Fibroblast of lung (primary cell): ENCODE measurements around the gene SIRPG. TPM values are rescaled to one million over a fixed set of nuclear protein-coding genes. Genes with fewer than 3 reads are reported as not detected.

Source experiments
- DNase-seq, 2 donors: peaks; one replicate each; pipeline versions ENCODE4 v3.0.0 to v3.0.0-alpha.2; 2010; ENCODE audit warnings: low read depth in 2 of 2
- H2AFZ ChIP-seq: 2 replicates; pipeline ENCODE4 v1.5.1; 2012; ENCODE audit warnings: low read length, control low read depth, inconsistent platforms
- H3K27ac ChIP-seq: 2 replicates; pipeline ENCODE4 v1.5.1; 2011; ENCODE audit warnings: low read length, control low read depth; ENCODE audit not compliant: insufficient read depth
- H3K27me3 ChIP-seq: 2 replicates; pipeline ENCODE4 v1.5.1; 2011; ENCODE audit warnings: mild to moderate bottlenecking, low read length; ENCODE audit not compliant: control insufficient read depth, insufficient read depth
- H3K36me3 ChIP-seq: 2 replicates; pipeline ENCODE4 v1.5.1; 2011; ENCODE audit warnings: low read length; ENCODE audit not compliant: control insufficient read depth, insufficient read depth
- H3K4me1 ChIP-seq: 2 replicates; pipeline ENCODE4 v1.5.1; 2011; ENCODE audit warnings: low read length; ENCODE audit not compliant: control insufficient read depth, insufficient read depth; ENCODE audit errors: extremely low read depth
- H3K4me2 ChIP-seq: 2 replicates; pipeline ENCODE4 v1.5.1; 2011; ENCODE audit warnings: low read length, control low read depth; ENCODE audit not compliant: insufficient read depth; ENCODE audit errors: extremely low read depth
- H3K4me3 ChIP-seq, 4 experiments: fragments of 200-600 bp in 1 of 4; sonication (generic) in 1 of 4; replicated peaks in 1 of 4; 2 replicates each; pipeline ENCODE4 v1.5.1; 2011 to 2016; ENCODE audit warnings: low read length in 4 of 4, low read depth in 3 of 4, mild to moderate bottlenecking in 3 of 4, control low read depth in 2 of 4, inconsistent platforms in 1 of 4, mixed read lengths in 1 of 4; ENCODE audit not compliant: insufficient read depth in 1 of 4; ENCODE audit errors: control extremely low read depth in 1 of 4
- H3K79me2 ChIP-seq: 2 replicates; pipeline ENCODE4 v1.5.1; 2012; ENCODE audit warnings: mild to moderate bottlenecking, low read length, inconsistent platforms; ENCODE audit not compliant: control insufficient read depth, insufficient read depth
- H3K9ac ChIP-seq: 2 replicates; pipeline ENCODE4 v1.5.1; 2011; ENCODE audit warnings: mild to moderate bottlenecking, low read length, control low read depth; ENCODE audit not compliant: insufficient read depth
- H3K9me3 ChIP-seq: 2 replicates; pipeline ENCODE4 v1.5.1; 2012; ENCODE audit warnings: low read depth, low read length; ENCODE audit not compliant: control insufficient read depth, insufficient read depth
- H4K20me1 ChIP-seq: 2 replicates; pipeline ENCODE4 v1.5.1; 2011; ENCODE audit warnings: low read length; ENCODE audit not compliant: control insufficient read depth, insufficient read depth; ENCODE audit errors: extremely low read depth
- EZH2 ChIP-seq: IDR thresholded peaks from 2 replicates; pipeline ENCODE4 v1.5.1; 2012; ENCODE audit warnings: low read length, control low read depth, mild to moderate bottlenecking; ENCODE audit errors: missing control alignments
- polyA plus RNA-seq, 2 donors: library from polyadenylated mRNA; depleted of rRNA in 1 of 2; stranded (reverse) in 1 of 2; unstranded in 1 of 2; fragments of >200 nt; gene quantifications; 2 replicates each; pipeline ENCODE4 v1.2.1, GENCODE V29; 2011 to 2012; ENCODE audit warnings: missing spikeins in 1 of 2
- total RNA-seq: library from RNA; depleted of rRNA; stranded (reverse); fragments of >200 nt; gene quantifications from 2 replicates; pipeline ENCODE4 v1.2.1, GENCODE V29; 2014
- TF ChIP-seq, protein P1 (sequence below), 2 donors: IDR thresholded peaks in 1 of 2; conservative IDR thresholded peaks in 1 of 2; 1 replicate in 1 of 2; 2 replicates in 1 of 2; pipeline ENCODE4 v1.5.1; 2011 to 2012; ENCODE audit warnings: low read length in 2 of 2, control low read depth in 1 of 2, inconsistent platforms in 1 of 2, low read depth in 1 of 2, mild to moderate bottlenecking in 1 of 2

The SIRPG gene
- total and polyA plus RNA-seq, 2 donors (not counting 1 experiment from before 2014, with no cell fraction given) = not detected

DNA sequence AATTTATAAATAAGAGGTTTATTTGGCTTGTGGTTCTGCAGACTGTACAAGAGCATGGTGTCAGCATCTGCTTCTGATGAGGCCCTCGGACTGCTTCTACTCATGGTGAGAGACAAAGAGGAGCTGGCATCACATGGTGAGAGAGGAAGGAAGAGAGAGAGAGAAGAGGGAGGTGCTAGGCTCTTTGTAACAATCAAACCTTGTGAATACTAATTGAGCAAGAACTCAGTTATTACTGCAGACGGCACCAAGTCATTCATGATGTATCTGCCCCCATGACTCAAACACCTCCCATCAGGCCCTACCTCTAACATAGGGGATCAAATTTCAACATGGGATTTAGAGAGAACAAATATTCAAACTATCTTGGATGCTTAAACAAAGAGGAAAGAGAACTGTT, 6.3 kb upstream of the SIRPG start:
- H3K9ac ChIP-seq = no peak overlapping the region
- H3K4me3 ChIP-seq = no peak overlapping the region
- no peaks in the 10 kb centered on the region for H4K20me1 ChIP-seq
- TF ChIP-seq, protein P1, sequence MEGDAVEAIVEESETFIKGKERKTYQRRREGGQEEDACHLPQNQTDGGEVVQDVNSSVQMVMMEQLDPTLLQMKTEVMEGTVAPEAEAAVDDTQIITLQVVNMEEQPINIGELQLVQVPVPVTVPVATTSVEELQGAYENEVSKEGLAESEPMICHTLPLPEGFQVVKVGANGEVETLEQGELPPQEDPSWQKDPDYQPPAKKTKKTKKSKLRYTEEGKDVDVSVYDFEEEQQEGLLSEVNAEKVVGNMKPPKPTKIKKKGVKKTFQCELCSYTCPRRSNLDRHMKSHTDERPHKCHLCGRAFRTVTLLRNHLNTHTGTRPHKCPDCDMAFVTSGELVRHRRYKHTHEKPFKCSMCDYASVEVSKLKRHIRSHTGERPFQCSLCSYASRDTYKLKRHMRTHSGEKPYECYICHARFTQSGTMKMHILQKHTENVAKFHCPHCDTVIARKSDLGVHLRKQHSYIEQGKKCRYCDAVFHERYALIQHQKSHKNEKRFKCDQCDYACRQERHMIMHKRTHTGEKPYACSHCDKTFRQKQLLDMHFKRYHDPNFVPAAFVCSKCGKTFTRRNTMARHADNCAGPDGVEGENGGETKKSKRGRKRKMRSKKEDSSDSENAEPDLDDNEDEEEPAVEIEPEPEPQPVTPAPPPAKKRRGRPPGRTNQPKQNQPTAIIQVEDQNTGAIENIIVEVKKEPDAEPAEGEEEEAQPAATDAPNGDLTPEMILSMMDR (conservative IDR thresholded peaks at IDR 0.05 in 1 of 2, IDR thresholded peaks at IDR 0.05 in 1 of 2; ENCODE audit: low read depth in 1 of 2, low read length in 2 of 2) = no peak
- TF ChIP-seq EZH2 = no peak
- no peaks in the 10 kb centered on the region for H3K79me2 ChIP-seq
- no peak overlapping the region for H2AFZ ChIP-seq
- no peaks in the 10 kb centered on the region for H3K9me3 ChIP-seq
- no peak overlapping the region for H3K27ac ChIP-seq
- H3K36me3 ChIP-seq = no peaks in the 10 kb centered on the region
- DNase-seq = peak in 1 of 2 donors; percentile 24
- no peaks in the 10 kb centered on the region for H3K4me1 ChIP-seq
- H3K27me3 ChIP-seq = peaks cover 3% of the 10 kb centered on the region
- H3K4me2 ChIP-seq = no peak overlapping the region

DNA sequence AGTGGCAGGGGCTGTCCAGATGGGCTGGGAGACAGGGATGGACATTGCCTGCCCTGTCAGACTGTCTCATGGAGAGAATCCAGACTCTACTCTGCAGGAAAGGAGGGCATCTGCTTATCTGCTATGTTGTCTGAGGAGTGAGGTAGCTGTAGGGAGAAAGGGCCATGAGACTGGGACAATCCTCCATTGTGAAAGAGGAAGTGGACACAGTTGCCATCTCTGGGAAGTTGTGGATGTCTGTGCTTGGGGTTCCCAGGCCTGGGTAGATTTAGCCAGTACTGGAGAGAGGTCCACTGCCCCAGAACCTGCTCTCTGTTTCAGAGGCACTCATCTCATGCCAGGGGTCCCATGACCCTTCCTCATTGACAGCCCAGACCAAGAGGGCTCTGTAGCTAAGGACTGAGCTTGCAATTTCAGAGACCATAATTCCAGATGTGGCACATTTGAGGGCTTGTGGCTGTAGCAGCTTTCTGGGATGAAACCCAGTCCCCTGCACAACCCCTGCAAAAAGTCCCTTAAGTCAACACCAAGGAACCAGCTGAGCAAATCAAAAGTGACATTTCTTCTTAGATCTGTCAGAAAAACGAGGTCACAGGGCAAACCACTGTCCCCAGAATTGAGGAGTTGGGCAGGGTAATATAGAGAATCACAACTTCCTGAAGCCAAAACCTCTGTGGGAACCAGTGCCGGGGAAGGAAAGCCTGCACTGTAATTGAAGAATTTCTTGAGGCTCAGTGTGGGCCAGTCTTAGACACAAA, 4.1 kb upstream of the SIRPG start:
- H3K4me2 ChIP-seq = no peak overlapping the region
- DNase-seq = no peak
- H3K9me3 ChIP-seq = no peaks in the 10 kb centered on the region
- no peak for TF ChIP-seq EZH2
- TF ChIP-seq, protein P1 (conservative IDR thresholded peaks at IDR 0.05 in 1 of 2, IDR thresholded peaks at IDR 0.05 in 1 of 2; ENCODE audit: low read depth in 1 of 2, low read length in 2 of 2) = no peak
- no peak overlapping the region for H3K4me3 ChIP-seq
- H3K79me2 ChIP-seq = no peaks in the 10 kb centered on the region
- H3K27me3 ChIP-seq = peaks cover 5% of the 10 kb centered on the region
- H4K20me1 ChIP-seq = no peaks in the 10 kb centered on the region
- no peak overlapping the region for H2AFZ ChIP-seq
- H3K27ac ChIP-seq = no peak overlapping the region
- H3K9ac ChIP-seq = no peak overlapping the region
- no peaks in the 10 kb centered on the region for H3K36me3 ChIP-seq
- H3K4me1 ChIP-seq = no peaks in the 10 kb centered on the region

DNA sequence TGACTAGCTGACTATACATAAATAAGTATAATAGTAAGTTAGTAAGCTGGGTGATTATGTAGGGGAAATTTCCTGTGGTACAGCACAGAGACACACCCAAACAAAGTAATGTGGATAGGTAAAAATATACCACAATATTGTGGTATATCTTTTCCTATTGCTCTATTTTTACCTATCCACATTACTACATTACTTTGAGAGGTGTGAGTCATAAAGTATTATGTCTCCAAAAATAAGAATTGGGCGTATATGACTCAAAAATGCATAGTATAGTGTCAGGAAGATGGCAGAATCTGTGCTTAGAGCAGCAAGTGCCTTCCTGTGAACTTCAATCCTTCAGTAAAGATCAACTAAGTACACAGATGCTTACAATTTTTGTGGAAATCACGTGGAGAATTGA, 2.7 kb upstream of the SIRPG start:
- Histone ChIP-seq H3K79me2 (no peaks in the 10 kb centered on the region), H4K20me1 (no peaks in the 10 kb centered on the region), H3K27ac (no peak overlapping the region), H3K4me3 (no peak overlapping the region), H2AFZ (no peak overlapping the region), H3K4me2 (no peak overlapping the region), H3K9ac (no peak overlapping the region), H3K27me3 (peaks cover 5% of the 10 kb centered on the region), H3K4me1 (no peaks in the 10 kb centered on the region), H3K36me3 (no peaks in the 10 kb centered on the region), H3K9me3 (no peaks in the 10 kb centered on the region)
- TF ChIP-seq, protein P1 (conservative IDR thresholded peaks at IDR 0.05 in 1 of 2, IDR thresholded peaks at IDR 0.05 in 1 of 2; ENCODE audit: low read depth in 1 of 2, low read length in 2 of 2) = no peak
- no peak for TF ChIP-seq EZH2
- no peak for DNase-seq
